SIG-M5 treated with dmso at 0.1 percent for 504 hours (cell line): ENCODE data around the gene ELAPOR2.
A peak's percentile ranks its signal among the peaks of the same experiment; 100 is the strongest.
"Not testable (repeated sequence)": the region's sequence is repeated elsewhere in the genome, so short reads cannot be mapped to it uniquely, and the experiment has no call there.

Source experiments
- DNase-seq: peaks from one replicate; lab custom pipeline; 2025; ENCODE audit not compliant: unreplicated experiment; lab: John Stamatoyannopoulos, UW

The ELAPOR2 gene

GRCh38 chr7:87048839-87049238 is 10.6 kb downstream of the ELAPOR2 start:
- no peak for DNase-seq

DNA sequence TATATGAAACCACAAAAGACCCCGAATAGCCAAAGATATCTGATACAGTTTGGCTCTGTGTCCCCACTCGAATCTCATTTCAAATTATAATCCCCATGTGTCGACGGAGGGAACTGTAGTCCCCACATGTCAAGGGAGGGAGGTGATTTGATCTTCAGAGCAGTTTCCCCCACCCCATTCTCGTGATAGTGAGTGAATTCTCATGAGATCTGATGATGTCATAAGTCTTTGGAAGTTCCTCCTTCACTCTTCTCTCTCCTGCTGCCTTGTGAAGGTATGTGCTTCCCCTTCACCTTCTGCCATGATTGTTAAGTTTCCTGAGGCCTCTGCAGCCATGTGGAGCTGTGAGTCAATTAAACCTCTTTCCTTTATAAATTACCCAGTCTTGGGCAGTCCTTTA is 13.0 kb downstream of the ELAPOR2 start:
- DNase-seq = no peak

GRCh38 chr7:87044713-87045112 is 14.7 kb downstream of the ELAPOR2 start:
- DNase-seq = not testable (repeated sequence)

GRCh38 chr7:87041586-87041985 is 17.9 kb downstream of the ELAPOR2 start:
- not testable (repeated sequence) for DNase-seq

- DNase-seq = not testable (repeated sequence)
Measured at GRCh38 chr7:87039691-87040299, 19.7 kb downstream of the ELAPOR2 start.

DNA sequence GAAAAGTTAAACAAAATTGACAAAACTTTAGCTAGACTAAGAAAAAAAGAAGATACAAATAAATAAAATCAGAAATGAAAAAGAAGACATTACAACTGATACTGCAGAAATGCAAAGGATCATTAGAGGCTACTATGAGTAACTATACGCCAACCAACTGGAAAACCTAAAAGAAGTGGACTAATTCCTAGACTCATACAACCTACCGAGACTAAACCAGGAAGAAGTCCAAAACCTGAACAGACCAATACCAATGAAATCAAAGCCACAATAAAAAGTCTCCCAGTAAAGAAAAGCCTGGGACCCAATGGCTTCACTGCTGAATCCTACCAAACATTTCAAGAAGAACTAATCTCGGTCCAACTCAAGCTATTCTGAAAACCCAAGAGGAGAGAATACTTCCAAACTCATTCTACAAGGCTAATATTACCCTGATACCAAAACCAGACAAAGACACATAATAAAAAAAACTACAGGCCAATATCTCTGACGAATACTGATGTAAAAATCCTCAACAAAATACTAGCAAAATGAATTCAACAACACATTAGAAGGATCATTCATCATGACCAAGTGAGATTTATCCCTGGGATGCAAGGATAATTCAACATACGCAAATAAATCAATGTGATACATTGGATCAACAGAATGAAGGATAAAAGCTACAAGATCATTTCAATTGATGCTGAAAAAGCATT is 20.3 kb downstream of the ELAPOR2 start:
- DNase-seq = no peak

DNA sequence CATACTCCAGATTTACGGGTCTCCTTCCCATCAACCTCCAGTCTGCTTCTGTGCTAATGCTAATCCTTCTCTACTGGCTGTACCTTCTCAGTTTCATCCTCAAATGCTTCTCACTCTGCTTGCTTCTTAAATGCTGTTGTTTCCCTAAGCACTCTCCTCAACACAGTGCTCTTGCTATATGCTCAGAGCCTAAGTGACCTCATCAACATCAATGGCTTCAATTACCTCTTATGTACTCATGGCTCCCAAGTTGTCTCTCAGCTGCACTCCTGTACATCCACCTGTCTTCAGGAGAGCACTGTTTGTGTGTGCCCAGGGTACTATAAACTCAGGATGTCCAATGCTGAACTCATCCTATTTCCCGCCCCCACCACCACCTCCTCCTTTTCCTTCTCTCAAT is 22.5 kb downstream of the ELAPOR2 start:
- DNase-seq = no peak

GRCh38 chr7:87032604-87033339 is 26.7 kb downstream of the ELAPOR2 start:
- DNase-seq = no peak

DNA sequence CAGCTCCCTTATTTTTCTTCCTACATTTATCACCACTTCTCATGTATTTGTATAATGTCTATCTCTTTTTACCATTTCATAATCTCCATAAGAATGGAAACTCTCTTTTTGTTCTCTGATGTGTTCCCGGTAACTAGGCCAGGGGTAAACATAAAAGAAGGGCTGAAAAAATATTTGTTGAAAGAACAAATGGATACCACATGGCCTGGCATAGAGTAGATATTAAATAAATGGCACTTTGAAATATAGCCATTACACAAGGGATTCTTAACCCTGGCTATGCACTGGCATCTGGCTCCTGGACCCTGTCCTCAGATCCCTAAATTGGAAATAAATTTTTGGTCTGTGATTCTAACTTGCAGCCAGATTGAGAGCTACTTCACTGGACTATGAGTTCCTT is 30.4 kb downstream of the ELAPOR2 start:
- DNase-seq = no peak

DNA sequence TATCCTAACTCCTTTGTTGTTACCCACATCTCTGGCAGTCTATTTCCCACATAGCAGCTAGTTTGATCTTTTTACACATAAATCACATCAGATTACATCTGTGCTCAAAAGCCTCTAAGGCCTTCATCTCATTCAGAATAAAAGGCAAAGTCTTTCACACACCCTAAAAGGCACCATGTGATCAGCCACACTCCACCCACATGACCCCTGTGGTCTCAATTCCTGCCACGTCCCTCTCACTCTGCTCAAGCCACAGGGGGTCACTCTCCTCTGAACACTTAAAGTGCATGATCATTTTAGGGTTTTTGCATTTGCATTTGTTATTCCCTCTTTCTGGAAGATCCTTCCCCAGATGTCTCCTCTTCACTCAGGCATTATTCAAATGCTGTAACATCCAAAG is 30.8 kb downstream of the ELAPOR2 start:
- DNase-seq = no peak

GRCh38 chr7:87027900-87028299 is 31.6 kb downstream of the ELAPOR2 start:
- DNase-seq = no peak

GRCh38 chr7:87021285-87021684 is 38.2 kb downstream of the ELAPOR2 start:
- DNase-seq = no peak

- no peak for DNase-seq
Measured at GRCh38 chr7:87016606-87017005, 42.8 kb downstream of the ELAPOR2 start.

- peak; percentile 2 for DNase-seq
Measured at GRCh38 chr7:87013840-87014190, 45.6 kb downstream of the ELAPOR2 start.

DNA sequence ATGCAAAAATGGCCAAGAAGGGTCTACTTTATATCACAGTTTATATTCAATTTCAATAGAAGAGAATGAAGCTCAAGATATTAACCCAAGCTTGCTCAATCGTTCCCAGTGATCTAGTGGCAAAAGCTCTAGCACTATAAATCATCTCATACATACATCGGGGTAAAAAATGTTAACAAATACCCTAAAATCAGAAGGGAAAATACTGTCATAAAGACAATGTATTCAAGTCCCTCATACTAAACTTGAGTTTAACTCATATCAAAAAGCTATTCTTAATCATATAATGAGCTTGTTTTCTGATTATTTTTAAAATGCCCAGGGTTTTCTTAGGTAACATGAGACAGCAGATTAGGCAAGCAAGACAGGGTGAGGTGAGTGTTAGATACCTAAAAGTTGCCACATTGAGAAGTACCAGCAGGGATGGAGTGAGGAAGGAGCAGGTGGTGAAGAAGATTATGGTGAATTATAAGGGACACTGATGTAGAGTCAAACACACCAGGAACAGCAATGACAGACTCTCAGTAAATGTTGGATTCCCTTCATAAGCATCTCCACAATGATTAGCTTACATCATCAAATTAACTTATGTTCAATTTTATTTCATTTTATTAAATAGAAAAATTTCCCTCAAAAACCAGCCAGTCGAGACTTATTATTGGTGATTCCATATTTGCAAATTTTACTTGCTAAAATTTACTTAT is 46.2 kb downstream of the ELAPOR2 start:
- DNase-seq = no peak
